K562 (cell line): ENCODE measurements around the gene MEX3C. TPM values are rescaled to one million over a fixed set of nuclear protein-coding genes. Genes with fewer than 3 reads are reported as not detected.

ENCODE experiments used
- ATAC-seq: fragments of 200-7000 bp; cut with Tn5 transposase; 3 replicates; pipeline ENCODE4 v1.9.1; 2020; ENCODE audit warnings: moderate library complexity
- Bru-seq: library from RNA; stranded (reverse); fragments of 400-500 nt; gene quantifications from one replicate; lab custom pipeline; 2021; lab: Mats Ljungman, UMichigan
- BruChase-seq, 2 experiments: library from RNA; stranded (reverse); fragments of 400-500 nt; gene quantifications; one replicate each; lab custom pipeline; 2021; lab: Mats Ljungman, UMichigan
- BruUV-seq: library from RNA; stranded (reverse); fragments of 400-500 nt; replicated peaks from 2 replicates; lab custom pipeline; 2021; lab: Mats Ljungman, UMichigan
- CTCF ChIA-PET: fragments of 300-600 bp; formaldehyde crosslinking; extraction: SDS; loops from one replicate; lab custom pipeline; 2021; ENCODE audit warnings: low intra/inter-chr PET ratio; lab: Yijun Ruan, JAX
- POLR2A ChIA-PET: fragments of 300-600, 350-650 bp; sonication (Branson Sonifier 250); formaldehyde crosslinking; extraction: SDS; loops from one replicate; lab custom pipeline; 2021; ENCODE audit warnings: antibody characterized with exemption, inconsistent platforms; lab: Yijun Ruan, JAX
- DNase-seq, 4 experiments: peaks; one replicate each; pipeline versions ENCODE4 v3.0.0 to v3.0.0-alpha.2; 2011 to 2018; ENCODE audit warnings: low spot score in 3 of 4, mixed read lengths in 3 of 4; ENCODE audit errors: extremely low read depth in 1 of 4
- FAIRE-seq: peaks from 2 replicates; lab custom pipeline; 2011; peaks lifted over from hg19 to GRCh38; lab: Jason Lieb, UNC
- H2AFZ ChIP-seq: 2 replicates; pipeline ENCODE4 v1.6.0; 2011; ENCODE audit warnings: low read depth, low read length, control low read depth, inconsistent platforms
- H3K27ac ChIP-seq: fragments of 200-600 bp; 3 replicates; pipeline ENCODE4 v1.8.0; 2011; ENCODE audit warnings: low read depth, mild to moderate bottlenecking, control low read depth, inconsistent platforms, low read length, moderate library complexity, mixed read lengths; ENCODE audit errors: extremely low read depth
- H3K27me3 ChIP-seq, 2 experiments: fragments of 300-600 bp in 1 of 2; 2 replicates in 1 of 2; 3 replicates in 1 of 2; pipeline versions ENCODE4 v1.6.0 to v1.8.0; 2011; ENCODE audit warnings: inconsistent platforms in 2 of 2, low read length in 2 of 2, mild to moderate bottlenecking in 1 of 2, mixed read lengths in 1 of 2, moderate library complexity in 1 of 2; ENCODE audit not compliant: control insufficient read depth in 2 of 2, insufficient read depth in 2 of 2
- H3K36me3 ChIP-seq: fragments of 300-600 bp; 3 replicates; pipeline ENCODE4 v1.8.0; 2011; ENCODE audit warnings: mild to moderate bottlenecking, low read length, inconsistent platforms; ENCODE audit not compliant: control insufficient read depth, insufficient read depth
- H3K4me1 ChIP-seq, 2 experiments: fragments of 200-600 bp in 1 of 2; replicated peaks in 1 of 2; 2 replicates in 1 of 2; 3 replicates in 1 of 2; pipeline versions ENCODE4 v1.5.1 to v1.8.0; 2011; ENCODE audit warnings: inconsistent platforms in 2 of 2, low read length in 2 of 2, mild to moderate bottlenecking in 1 of 2, mixed read lengths in 1 of 2, moderate library complexity in 1 of 2; ENCODE audit not compliant: control insufficient read depth in 2 of 2, insufficient read depth in 2 of 2
- H3K4me2 ChIP-seq: 2 replicates; pipeline ENCODE4 v1.6.1; 2011; ENCODE audit warnings: low read length, control low read depth, inconsistent platforms, mixed read lengths; ENCODE audit not compliant: insufficient read depth
- H3K4me3 ChIP-seq: fragments of 200-600 bp; sonication (generic), shearing (Covaris generic); 2 replicates; pipeline ENCODE4 v1.5.1; 2016; ENCODE audit warnings: control low read depth, inconsistent platforms
- H3K79me2 ChIP-seq: fragments of 200-600 bp; 3 replicates; pipeline ENCODE4 v1.8.0; 2011; ENCODE audit warnings: low read length, inconsistent platforms; ENCODE audit not compliant: control insufficient read depth, insufficient read depth
- H3K9ac ChIP-seq, 2 experiments: 2 replicates each; pipeline versions ENCODE4 v1.6.0 to v1.6.1; 2011; ENCODE audit warnings: low read depth in 2 of 2, low read length in 2 of 2, control low read depth in 1 of 2, inconsistent platforms in 1 of 2, mild to moderate bottlenecking in 1 of 2, mixed read lengths in 1 of 2; ENCODE audit not compliant: insufficient read depth in 1 of 2
- H3K9me1 ChIP-seq: one replicate; pipeline ENCODE4 v1.6.0; 2011; ENCODE audit warnings: inconsistent platforms, mild to moderate bottlenecking, low read length, moderate library complexity; ENCODE audit not compliant: control insufficient read depth, insufficient read depth
- H3K9me3 ChIP-seq: replicated peaks from 2 replicates; pipeline ENCODE4 v1.5.1; 2011; ENCODE audit warnings: low read depth, low read length, inconsistent platforms; ENCODE audit not compliant: control insufficient read depth, insufficient read depth
- H4K20me1 ChIP-seq: replicated peaks from 2 replicates; pipeline ENCODE4 v1.6.1; 2011; ENCODE audit warnings: low read length, inconsistent platforms, mixed read lengths; ENCODE audit not compliant: control insufficient read depth, insufficient read depth
- BRD9 ChIP-seq: fragments of 450-650 bp; IDR thresholded peaks from 2 replicates; pipeline ENCODE4 v1.6.1; 2018; ENCODE audit warnings: low read depth; ENCODE audit not compliant: partially characterized antibody
- GABPA ChIP-seq: fragments of 200-800 bp; sonication (Bioruptor generic); conservative IDR thresholded peaks from 2 replicates; pipeline ENCODE4 v1.6.1; 2016; ENCODE audit warnings: low read depth, missing genetic modification characterization, missing compliant biosample characterization
- GATAD2A ChIP-seq: fragments of 450-650 bp; IDR thresholded peaks from 2 replicates; pipeline ENCODE4 v1.6.1; 2017
- MYC ChIP-seq, 2 experiments: fragments of 250-450 bp in 1 of 2; sonication (Bioruptor Pico) in 1 of 2; IDR thresholded peaks; 2 replicates each; pipeline versions ENCODE4 v1.5.1 to v1.6.1; 2012 to 2021; ENCODE audit warnings: low read depth in 2 of 2, borderline replicate concordance in 1 of 2, improper control_type of control experiment in 1 of 2, low read length in 1 of 2, mild to moderate bottlenecking in 1 of 2, moderate library complexity in 1 of 2
- TBL1XR1 ChIP-seq, 2 experiments: IDR thresholded peaks; 2 replicates each; pipeline ENCODE4 v1.6.1; 2012; ENCODE audit warnings: improper control_type of control experiment in 2 of 2, low read length in 2 of 2, mild to moderate bottlenecking in 1 of 2
- ZBTB7A ChIP-seq: IDR thresholded peaks from 2 replicates; pipeline ENCODE4 v1.6.1; 2011; ENCODE audit warnings: low read depth, mild to moderate bottlenecking, low read length, moderate library complexity, borderline replicate concordance; ENCODE audit not compliant: control insufficient read depth
- ZKSCAN3 ChIP-seq: fragments of 250-450 bp; sonication (Bioruptor Pico); IDR thresholded peaks from 2 replicates; pipeline ENCODE4 v1.4.0; 2020
- ZNF41 ChIP-seq: fragments of 250-450 bp; sonication (Bioruptor Pico); conservative IDR thresholded peaks from 2 replicates; pipeline ENCODE4 v1.4.0; 2020; ENCODE audit warnings: mild to moderate bottlenecking
- WGBS: fragments of 100-300 bp; shearing (Covaris generic); methylation state at CpG from one replicate; pipeline ENCODE4 v1.1.6; 2016; ENCODE audit warnings: low coverage, mixed read lengths; ENCODE audit not compliant: insufficient coverage; ENCODE audit errors: missing lambda C conversion rate; 5-methylcytosine and 5-hydroxymethylcytosine counted together
- in situ Hi-C: fragments of 300-500 bp; cut with MboI; formaldehyde crosslinking; loops from 4 replicates; pipeline ENCODE4 v1.15.0; 2018; ENCODE audit warnings: inconsistent platforms, mixed read lengths
- intact Hi-C: fragments of 100-400 bp; cut with micrococcal nuclease; formaldehyde crosslinking; loops from 2 replicates; pipeline ENCODE4 v1.14.2; 2022
- long read RNA-seq, 3 experiments: library from polyadenylated mRNA in 2 of 3; library from RNA in 1 of 3; unstranded in 2 of 3; stranded (forward) in 1 of 3; transcript quantifications; one replicate each; pipeline ENCODE4 v2.0.0, GENCODE V29; 2019 to 2022
- polyA minus RNA-seq, 3 experiments: library from RNA; depleted of rRNA, polyadenylated mRNA; stranded (reverse); fragments of >200 nt; gene quantifications; 2 replicates each; pipeline ENCODE4 v1.2.3, GENCODE V29; 2011
- polyA plus RNA-seq, 8 experiments: library from polyadenylated mRNA; depleted of rRNA in 4 of 8; stranded (reverse) in 5 of 8; unstranded in 3 of 8; fragments of >200 nt; fragmentation: Nextera tagmentation in 2 of 8; fragmentation: Illumina TruSeq in 1 of 8; extraction: Ambion mirVana in 2 of 8; extraction: Trizol in 1 of 8; gene quantifications; 2 replicates each; pipeline versions ENCODE4 v1.2.1 to v1.2.3, GENCODE V29; 2011 to 2014; ENCODE audit warnings: inconsistent platforms in 1 of 8, missing spikeins in 1 of 8
- total RNA-seq, 7 experiments: library from RNA; depleted of rRNA in 6 of 7; stranded (reverse); fragments of >200 nt in 6 of 7; fragmentation: Illumina TruSeq in 2 of 7; extraction: Trizol in 2 of 7; gene quantifications; 2 replicates each; pipeline versions ENCODE4 v1.2.1 to v1.2.3, GENCODE V29; 2011 to 2021; ENCODE audit warnings: low replicate concordance in 1 of 7
- TF ChIP-seq, protein P1 (sequence below): fragments of 250-450 bp; sonication (Bioruptor Pico); IDR thresholded peaks from 2 replicates; pipeline ENCODE4 v1.4.0; 2020; ENCODE audit warnings: mild to moderate bottlenecking, moderate library complexity
- TF ChIP-seq, protein P2 (sequence below): fragments of 450-650 bp; IDR thresholded peaks from 2 replicates; pipeline ENCODE4 v1.6.1; 2017; ENCODE audit warnings: antibody characterized with exemption, mild to moderate bottlenecking

The MEX3C gene
- 15.1 and 26.8 TPM in 2 replicates for total RNA-seq (2011; cell fraction: chromatin; rRNA removed; ENCODE audit: low replicate concordance)
- total RNA-seq (2011; cell fraction: nucleolus; rRNA removed), result 8.0 and 10.8 TPM in 2 replicates
- 13.1 and 19.8 TPM in 2 replicates for total RNA-seq (2011; cell fraction: nucleoplasm; rRNA removed)
- total RNA-seq (2014; rRNA removed), result 7.3 and 8.2 TPM in 2 replicates
- total RNA-seq (2014; rRNA removed; fragmentation: Illumina TruSeq; extraction: Trizol), result 12.3 and 13.3 TPM in 2 replicates
- total RNA-seq (2015; rRNA removed; fragmentation: Illumina TruSeq; extraction: Trizol), result 9.9 and 10.6 TPM in 2 replicates
- 9.3 and 14.0 TPM in 2 replicates for total RNA-seq (2021)
- polyA plus RNA-seq (2011; rRNA removed), result 11.0 and 13.7 TPM in 2 replicates
- polyA plus RNA-seq (2011; cell fraction: cytosol; rRNA removed), result 3.5 and 6.1 TPM in 2 replicates
- polyA plus RNA-seq (2011; cell fraction: nucleus; rRNA removed), result 8.8 and 10.0 TPM in 2 replicates
- polyA plus RNA-seq (2012), result 6.6 and 10.5 TPM in 2 replicates
- polyA plus RNA-seq (2014; fragmentation: Illumina TruSeq; extraction: Trizol), result 12.3 and 14.2 TPM in 2 replicates
- polyA plus RNA-seq (2014; fragmentation: Nextera tagmentation; extraction: Ambion mirVana), result 1 to 10 TPM; 2.4 to 2.9 TPM
- polyA plus RNA-seq (2014; rRNA removed), result 7.2 TPM in 2 replicates
- polyA minus RNA-seq (2011; rRNA and poly(A)+ RNA removed), result 26.8 and 27.1 TPM in 2 replicates
- 6.0 and 6.8 TPM in 2 replicates for polyA minus RNA-seq (2011; cell fraction: cytosol; rRNA and poly(A)+ RNA removed)
- 9.6 and 20.1 TPM in 2 replicates for polyA minus RNA-seq (2011; cell fraction: nucleus; rRNA and poly(A)+ RNA removed)
- percentile 82 among the genes with signal in this experiment for Bru-seq, nascent RNA
- BruChase-seq, experiment 1, labeled RNA remaining after a 2-hour chase, result percentile 84 among the genes with signal in this experiment
- BruChase-seq, experiment 2, labeled RNA remaining after a 6-hour chase, result percentile 83 among the genes with signal in this experiment
- long read RNA-seq, experiment 1, transcript MEX3C-201 (2 exons, 3,781 nt), result major isoform, 17 of 20 reads
- long read RNA-seq, experiment 1, partial matches to known transcripts, result 3 of 20 reads
- long read RNA-seq, experiment 1, other reads (novel, unspliced or antisense), result 0 of 20 reads
- long read RNA-seq, experiment 2, partial matches to known transcripts, result 0 of 5 reads
- long read RNA-seq, experiment 2, other reads (novel, unspliced or antisense), result 5 of 5 reads
- long read RNA-seq, experiment 3, result 0 reads

DNA sequence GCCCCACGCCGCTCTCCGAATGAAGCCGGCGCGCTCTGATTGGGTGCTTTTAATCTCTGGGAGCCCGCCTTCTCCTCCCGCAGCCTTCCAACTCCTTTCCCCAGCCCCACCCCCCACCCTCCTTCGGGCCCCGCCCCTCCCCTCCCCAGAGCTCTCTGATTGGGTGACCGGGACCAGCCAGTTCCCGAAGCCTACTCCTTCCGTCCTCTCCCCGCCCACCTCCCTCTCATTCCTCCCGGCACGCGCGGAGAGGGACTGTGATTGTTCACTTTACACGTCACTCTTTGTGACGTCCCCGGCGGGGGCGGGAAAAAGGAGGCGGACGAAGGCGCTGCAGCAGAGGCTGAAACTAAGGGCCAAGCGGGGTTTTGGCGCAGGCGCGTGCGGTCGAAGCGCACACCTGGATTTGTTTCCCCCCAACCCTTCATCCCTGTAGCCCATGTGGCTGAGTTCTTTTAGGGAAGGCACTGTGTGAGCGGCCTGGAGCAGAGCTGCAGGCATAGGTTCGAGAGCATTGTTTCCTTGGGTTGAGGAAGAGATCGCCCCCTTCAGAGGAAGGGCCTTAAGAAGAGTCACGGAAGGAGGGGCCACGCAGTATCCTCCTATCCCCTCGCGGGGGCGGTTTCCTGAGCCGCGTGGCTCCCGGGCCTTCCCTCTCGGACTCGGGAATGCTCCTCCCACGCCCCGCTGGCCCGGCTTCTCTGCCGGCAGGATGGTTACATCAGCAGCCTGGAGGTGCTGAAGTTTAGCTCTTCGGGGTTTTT is at the start of gene MEX3C:
Gene MEX3C (minus strand): TSS at position 21 of the 764 bp plus-strand sequence. CDS start 361 bp downstream, outside the sequence.
- peaks cover 7 to 12% of the 10 kb centered on the region in 2 experiments; a peak in 3 of 5 replicates for H3K4me1 ChIP-seq
- no peaks in the 10 kb centered on the region for H4K20me1 ChIP-seq
- peaks cover 2% of the 10 kb centered on the region; the same call in 1 of the 3 replicates for H3K36me3 ChIP-seq
- H3K9me1 ChIP-seq, result no peaks in the 10 kb centered on the region
- peaks cover 40% of the 10 kb centered on the region for H3K79me2 ChIP-seq
- H3K9me3 ChIP-seq, result no peaks in the 10 kb centered on the region
- ChIA-PET POLR2A (interaction anchor here (0.6 to 7.9 kb wide), 4 partner anchors 11 to 18 kb away, joined by 3 to 43 read pairs (median 4); no protein-coding TSS in a partner anchor), CTCF (no interaction called here)
- peak within 1 kb of the TSS; percentile 90 for H3K27ac ChIP-seq
- H3K4me2 ChIP-seq, result peak within 1 kb of the TSS; percentile 89
- ATAC-seq (peak; percentile 88), DNase-seq (peak; percentile 90 to 97 (median 92)), FAIRE-seq (peak; percentile 91)
- intact Hi-C loops, result no loop called here
- H3K9ac ChIP-seq, result peak within 1 kb of the TSS; percentile 79 to 95
- in situ Hi-C loops, result no loop called here
- peak within 1 kb of the TSS; percentile 98 for H2AFZ ChIP-seq
- 0% methylated on average over 30 of the region's 51 CpGs for WGBS
- H3K4me3 ChIP-seq, result peak within 1 kb of the TSS; percentile 78
- TSS peak; percentile 79 for BruUV-seq
- no peaks in the 10 kb centered on the region for H3K27me3 ChIP-seq
- TF ChIP-seq ZKSCAN3 (CRISPR knock-in tag) (no peak), TBL1XR1 (IDR thresholded peaks at IDR 0.05; ENCODE audit: low read length in 2 of 2) (no peak; a peak in 1 of 4 replicates), ZNF41 (CRISPR knock-in tag) (no peak), GATAD2A (no peak), MYC (IDR thresholded peaks at IDR 0.05; ENCODE audit: low read depth, low read length) (peak; percentile 93), MYC (CRISPR knock-in tag; IDR thresholded peaks at IDR 0.05; ENCODE audit: borderline replicate concordance, low read depth) (no peak), GABPA (peak; percentile 53), BRD9 (no peak), ZBTB7A (peak; percentile 39; the same call in 1 of the 2 replicates)
- TF ChIP-seq, protein P1, sequence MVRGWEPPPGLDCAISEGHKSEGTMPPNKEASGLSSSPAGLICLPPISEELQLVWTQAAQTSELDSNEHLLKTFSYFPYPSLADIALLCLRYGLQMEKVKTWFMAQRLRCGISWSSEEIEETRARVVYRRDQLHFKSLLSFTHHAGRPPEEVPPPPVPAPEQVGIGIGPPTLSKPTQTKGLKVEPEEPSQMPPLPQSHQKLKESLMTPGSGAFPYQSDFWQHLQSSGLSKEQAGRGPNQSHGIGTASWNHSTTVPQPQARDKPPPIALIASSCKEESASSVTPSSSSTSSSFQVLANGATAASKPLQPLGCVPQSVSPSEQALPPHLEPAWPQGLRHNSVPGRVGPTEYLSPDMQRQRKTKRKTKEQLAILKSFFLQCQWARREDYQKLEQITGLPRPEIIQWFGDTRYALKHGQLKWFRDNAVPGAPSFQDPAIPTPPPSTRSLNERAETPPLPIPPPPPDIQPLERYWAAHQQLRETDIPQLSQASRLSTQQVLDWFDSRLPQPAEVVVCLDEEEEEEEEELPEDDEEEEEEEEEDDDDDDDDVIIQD, result no peak
- TF ChIP-seq, protein P2, sequence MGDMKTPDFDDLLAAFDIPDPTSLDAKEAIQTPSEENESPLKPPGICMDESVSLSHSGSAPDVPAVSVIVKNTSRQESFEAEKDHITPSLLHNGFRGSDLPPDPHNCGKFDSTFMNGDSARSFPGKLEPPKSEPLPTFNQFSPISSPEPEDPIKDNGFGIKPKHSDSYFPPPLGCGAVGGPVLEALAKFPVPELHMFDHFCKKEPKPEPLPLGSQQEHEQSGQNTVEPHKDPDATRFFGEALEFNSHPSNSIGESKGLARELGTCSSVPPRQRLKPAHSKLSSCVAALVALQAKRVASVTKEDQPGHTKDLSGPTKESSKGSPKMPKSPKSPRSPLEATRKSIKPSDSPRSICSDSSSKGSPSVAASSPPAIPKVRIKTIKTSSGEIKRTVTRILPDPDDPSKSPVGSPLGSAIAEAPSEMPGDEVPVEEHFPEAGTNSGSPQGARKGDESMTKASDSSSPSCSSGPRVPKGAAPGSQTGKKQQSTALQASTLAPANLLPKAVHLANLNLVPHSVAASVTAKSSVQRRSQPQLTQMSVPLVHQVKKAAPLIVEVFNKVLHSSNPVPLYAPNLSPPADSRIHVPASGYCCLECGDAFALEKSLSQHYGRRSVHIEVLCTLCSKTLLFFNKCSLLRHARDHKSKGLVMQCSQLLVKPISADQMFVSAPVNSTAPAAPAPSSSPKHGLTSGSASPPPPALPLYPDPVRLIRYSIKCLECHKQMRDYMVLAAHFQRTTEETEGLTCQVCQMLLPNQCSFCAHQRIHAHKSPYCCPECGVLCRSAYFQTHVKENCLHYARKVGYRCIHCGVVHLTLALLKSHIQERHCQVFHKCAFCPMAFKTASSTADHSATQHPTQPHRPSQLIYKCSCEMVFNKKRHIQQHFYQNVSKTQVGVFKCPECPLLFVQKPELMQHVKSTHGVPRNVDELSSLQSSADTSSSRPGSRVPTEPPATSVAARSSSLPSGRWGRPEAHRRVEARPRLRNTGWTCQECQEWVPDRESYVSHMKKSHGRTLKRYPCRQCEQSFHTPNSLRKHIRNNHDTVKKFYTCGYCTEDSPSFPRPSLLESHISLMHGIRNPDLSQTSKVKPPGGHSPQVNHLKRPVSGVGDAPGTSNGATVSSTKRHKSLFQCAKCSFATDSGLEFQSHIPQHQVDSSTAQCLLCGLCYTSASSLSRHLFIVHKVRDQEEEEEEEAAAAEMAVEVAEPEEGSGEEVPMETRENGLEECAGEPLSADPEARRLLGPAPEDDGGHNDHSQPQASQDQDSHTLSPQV, result no peak; the same call in 1 of the 2 replicates
